ENCODE results near the gene FBXL17.

DNA sequence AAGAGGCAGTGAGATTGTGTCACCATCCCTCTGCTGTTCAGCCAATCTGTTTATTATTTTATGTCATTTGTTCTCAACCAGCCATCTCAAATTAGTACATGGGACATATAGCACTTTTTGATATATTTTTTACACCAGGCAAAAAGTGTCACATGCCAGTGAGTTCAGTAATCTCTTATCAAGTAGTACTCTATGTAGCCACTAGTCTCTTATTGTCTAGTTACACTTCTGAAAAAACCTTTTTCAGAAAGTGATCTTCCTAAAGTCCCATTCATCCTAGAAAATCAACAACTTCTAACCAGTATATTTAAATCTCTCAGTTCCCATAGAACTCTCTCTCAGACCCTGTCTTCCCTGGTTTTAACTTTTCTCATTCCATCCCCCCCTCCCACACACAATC, 321.6 kb downstream of the FBXL17 start:
- TF ChIP-seq, protein P1, sequence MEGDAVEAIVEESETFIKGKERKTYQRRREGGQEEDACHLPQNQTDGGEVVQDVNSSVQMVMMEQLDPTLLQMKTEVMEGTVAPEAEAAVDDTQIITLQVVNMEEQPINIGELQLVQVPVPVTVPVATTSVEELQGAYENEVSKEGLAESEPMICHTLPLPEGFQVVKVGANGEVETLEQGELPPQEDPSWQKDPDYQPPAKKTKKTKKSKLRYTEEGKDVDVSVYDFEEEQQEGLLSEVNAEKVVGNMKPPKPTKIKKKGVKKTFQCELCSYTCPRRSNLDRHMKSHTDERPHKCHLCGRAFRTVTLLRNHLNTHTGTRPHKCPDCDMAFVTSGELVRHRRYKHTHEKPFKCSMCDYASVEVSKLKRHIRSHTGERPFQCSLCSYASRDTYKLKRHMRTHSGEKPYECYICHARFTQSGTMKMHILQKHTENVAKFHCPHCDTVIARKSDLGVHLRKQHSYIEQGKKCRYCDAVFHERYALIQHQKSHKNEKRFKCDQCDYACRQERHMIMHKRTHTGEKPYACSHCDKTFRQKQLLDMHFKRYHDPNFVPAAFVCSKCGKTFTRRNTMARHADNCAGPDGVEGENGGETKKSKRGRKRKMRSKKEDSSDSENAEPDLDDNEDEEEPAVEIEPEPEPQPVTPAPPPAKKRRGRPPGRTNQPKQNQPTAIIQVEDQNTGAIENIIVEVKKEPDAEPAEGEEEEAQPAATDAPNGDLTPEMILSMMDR (IDR thresholded peaks at IDR 0.05; ENCODE audit: insufficient read depth, low read depth, low read length), result no peak
- TF ChIP-seq EZH2 (IDR thresholded peaks at IDR 0.05; ENCODE audit: insufficient read depth, low read length), result no peak
